Frontal cortex (tissue), 4 donors: ENCODE data around the gene UNC13D. TPM values are rescaled to one million over a fixed set of nuclear protein-coding genes. Genes with fewer than 3 reads are reported as not detected.

ENCODE experiments used
- DNase-seq, 2 donors: peaks; one replicate each; pipeline ENCODE4 v3.0.0; 2012; ENCODE audit warnings: low spot score in 2 of 2
- FAIRE-seq: peaks from 2 replicates; lab custom pipeline; 2012; peaks lifted over from hg19 to GRCh38; lab: Jason Lieb, UNC
- total RNA-seq: library from RNA; depleted of rRNA; stranded (reverse); fragments of >200 nt; gene quantifications from one replicate; pipeline ENCODE4 v1.2.3, GENCODE V29; 2014
- donor health status: control.
- donor health status: control.
- donor health status: control.

Gene UNC13D
- total RNA-seq, 1 donor from 2014 or later, result 0.41 TPM

DNA sequence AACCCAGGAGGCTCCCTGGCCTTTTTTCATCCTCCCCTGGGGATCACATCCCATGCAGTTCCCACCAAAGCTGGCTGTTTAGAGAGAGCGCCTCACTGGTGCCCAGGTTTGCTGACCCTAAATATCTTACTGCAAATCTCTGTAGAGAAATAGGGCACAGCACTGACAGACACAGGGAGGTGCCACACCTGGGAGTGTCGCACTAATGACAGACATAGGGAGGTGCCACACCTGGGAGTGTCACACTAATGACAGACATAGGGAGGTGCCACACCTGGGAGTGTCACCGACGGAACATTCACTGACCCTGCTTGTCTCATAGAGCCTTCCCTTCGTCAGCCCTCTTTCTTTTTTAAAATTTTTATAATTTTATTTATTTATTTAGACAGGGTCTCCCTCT, 34.0 kb downstream of the UNC13D start:
- FAIRE-seq (no peak), DNase-seq (no peak)

GRCh38 chr17:75809631-75810111, 34.5 kb downstream of the UNC13D start:
- DNase-seq (no peak), FAIRE-seq (no peak)

- no peak for DNase-seq
- FAIRE-seq, result no peak
Observed at GRCh38 chr17:75808905-75809621, 35.1 kb downstream of the UNC13D start.

GRCh38 chr17:75808549-75808904, 35.7 kb downstream of the UNC13D start:
- no peak for DNase-seq
- no peak for FAIRE-seq

- DNase-seq, result no peak
Observed at GRCh38 chr17:75807861-75808260, 36.3 kb downstream of the UNC13D start.

GRCh38 chr17:75806822-75807500, 37.2 kb downstream of the UNC13D start:
- DNase-seq (no peak), FAIRE-seq (no peak)

More at GRCh38 chr17:75807861-75808260, 36.3 kb downstream of the UNC13D start:
- no peak for FAIRE-seq

GRCh38 chr17:75803883-75804282, 40.3 kb downstream of the UNC13D start:
- no peak for FAIRE-seq
- no peak for DNase-seq

DNA sequence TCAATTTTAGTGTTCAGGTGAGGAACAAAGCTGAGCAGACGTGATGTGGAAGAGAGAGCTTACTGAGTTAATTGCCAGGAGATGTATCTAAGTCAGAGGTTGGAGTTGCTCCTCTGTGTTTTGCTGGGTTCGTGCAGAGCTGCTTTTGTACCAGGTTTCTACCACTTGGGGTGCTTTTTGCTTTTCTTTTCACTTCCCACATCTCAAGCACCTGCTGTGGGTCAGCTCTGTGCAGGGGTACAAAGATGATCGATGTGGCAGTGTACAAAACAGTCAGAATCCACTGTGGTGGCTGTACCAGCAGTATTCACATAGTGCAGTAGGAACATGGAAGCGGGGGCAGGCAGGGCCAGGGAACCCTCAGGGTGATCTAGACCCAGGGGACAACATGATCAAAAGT, 44.8 kb downstream of the UNC13D start:
- FAIRE-seq, result no peak

GRCh38 chr17:75795820-75796607, 48.2 kb downstream of the UNC13D start:
- FAIRE-seq (no peak), DNase-seq (no peak)

More for the DNA sequence above, 44.8 kb downstream of the UNC13D start:
- DNase-seq, result no peak

GRCh38 chr17:75793460-75793859, 50.7 kb downstream of the UNC13D start:
- no peak for FAIRE-seq

DNA sequence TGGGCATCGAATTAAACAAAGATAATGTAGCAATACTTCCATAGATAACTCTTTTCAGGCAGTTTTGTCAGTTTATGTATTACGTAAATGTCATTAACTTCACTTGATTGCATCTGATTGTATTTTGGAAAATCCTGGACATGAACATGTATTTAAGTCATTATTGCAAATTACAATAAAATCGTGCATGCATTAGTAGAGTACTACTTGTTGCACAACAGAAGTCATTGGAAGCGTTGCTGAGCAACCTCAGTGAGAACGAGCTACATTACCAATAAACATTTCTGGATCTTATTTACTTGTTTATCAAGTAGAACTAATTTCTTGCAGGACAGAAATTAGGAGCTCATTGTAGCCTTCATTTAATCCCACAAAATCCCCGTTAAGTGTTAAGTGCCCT, 53.0 kb downstream of the UNC13D start:
- no peak for DNase-seq
- FAIRE-seq, result no peak

More at GRCh38 chr17:75793460-75793859, 50.7 kb downstream of the UNC13D start:
- DNase-seq, result no peak

DNA sequence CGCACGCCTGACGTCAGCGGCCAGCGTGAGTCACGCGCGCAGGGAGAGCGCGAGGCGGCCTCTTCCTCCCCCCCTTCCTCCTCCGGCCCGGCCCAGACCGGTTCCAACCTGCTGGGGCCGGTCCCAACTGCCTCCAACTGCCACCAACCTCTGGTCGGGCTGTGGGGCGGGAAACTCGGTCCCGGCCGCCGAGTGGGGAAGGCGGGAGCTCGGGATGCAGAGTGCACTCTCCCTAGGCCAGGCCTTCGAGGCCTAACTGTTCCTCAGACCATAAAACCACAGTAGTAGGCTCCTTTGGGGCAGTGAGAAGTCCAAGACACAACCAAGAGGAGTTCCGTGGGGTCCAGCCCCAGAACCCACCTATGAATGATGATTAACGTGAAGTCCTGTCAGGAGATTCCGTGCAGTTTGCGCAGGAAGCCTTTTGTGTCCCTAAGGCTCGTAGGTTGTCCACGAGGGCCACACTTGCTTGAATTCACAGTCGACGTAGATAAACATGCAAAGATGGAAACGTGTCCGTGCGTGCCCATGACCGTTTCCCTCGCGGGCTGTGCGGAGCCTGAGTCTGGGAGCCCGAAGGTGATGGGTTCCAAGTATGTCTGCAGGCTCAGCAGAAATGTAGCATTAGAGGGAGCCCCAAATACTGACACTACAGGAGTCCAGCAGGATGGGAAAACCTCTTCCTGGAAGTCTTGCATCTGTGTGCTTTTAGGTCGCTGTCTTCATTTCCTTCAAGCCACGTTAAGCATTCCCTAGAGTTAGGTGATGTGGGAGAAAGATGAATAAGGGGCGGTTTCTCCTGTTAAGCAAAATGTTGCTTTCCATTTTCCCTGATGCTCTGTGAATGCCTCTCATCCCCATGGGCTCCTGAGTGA, 59.0 kb downstream of the UNC13D start:
- DNase-seq, result peak in 1 of 2 donors; percentile 81
- no peak for FAIRE-seq

- peak; percentile 92 to 95 for DNase-seq
- FAIRE-seq, result no peak
Observed at GRCh38 chr17:75784473-75785015, 59.7 kb downstream of the UNC13D start, which contains the start of gene UNK. Gene UNK, plus strand, starts transcription at chr17:75784806. Its CDS starts 75 bp downstream, at chr17:75784881.

DNA sequence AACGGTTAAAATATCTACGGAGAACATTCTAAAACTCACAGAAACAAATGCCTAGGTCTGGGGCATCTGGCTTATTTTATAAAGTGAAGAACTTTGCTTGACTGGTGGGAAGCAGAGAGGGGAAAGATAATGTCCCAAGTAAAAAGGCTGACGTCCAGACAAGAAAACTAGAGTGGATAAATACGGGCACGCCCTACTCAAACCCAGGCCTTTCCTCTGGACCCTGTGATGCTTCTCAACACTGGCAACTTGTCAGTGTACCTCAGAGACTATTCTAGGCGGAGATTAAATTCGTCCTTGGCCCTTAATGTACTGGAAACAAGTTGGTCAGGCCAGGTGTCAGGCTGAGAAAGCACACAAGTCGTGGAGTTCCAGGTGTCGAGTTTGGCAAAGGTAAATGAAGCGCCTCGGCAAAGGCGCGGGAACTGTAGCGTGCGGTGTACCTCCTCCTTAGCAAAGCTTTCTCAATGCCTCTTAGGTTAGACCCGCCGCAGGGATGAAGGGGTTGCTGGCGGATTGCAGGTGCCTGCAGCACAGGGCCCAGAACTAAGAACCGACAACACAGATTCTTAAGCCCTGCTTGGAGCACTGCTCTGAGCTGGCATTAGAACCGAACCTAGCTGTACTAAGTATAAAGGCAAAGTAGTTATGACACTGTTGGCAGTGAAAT, 60.3 kb downstream of the UNC13D start:
- FAIRE-seq, result no peak
- no peak for DNase-seq

GRCh38 chr17:75783069-75783783, 61.0 kb downstream of the UNC13D start:
- DNase-seq (no peak), FAIRE-seq (no peak)

GRCh38 chr17:75779987-75780889, 64.0 kb downstream of the UNC13D start:
- FAIRE-seq, result no peak

More at GRCh38 chr17:75779987-75780889, 64.0 kb downstream of the UNC13D start:
- DNase-seq, result no peak
